ENCODE data around the gene IDH3G. TPM values are rescaled to one million over a fixed set of nuclear protein-coding genes. Genes with fewer than 3 reads are reported as not detected.

The IDH3G gene
- total RNA-seq, 1 donor from 2014 or later: 70.2 TPM

- Mint-ChIP-seq H3K9me3 (no peaks in the 10 kb centered on the region), H3K4me1 (peaks cover 22% of the 10 kb centered on the region), H3K36me3 (ENCODE audit: low read depth) (peaks cover 16% of the 10 kb centered on the region), H3K4me3 (no peak overlapping the region), H3K27ac (no peak overlapping the region), H3K27me3 (no peaks in the 10 kb centered on the region)
- intact Hi-C loops (cut with micrococcal nuclease): no loop called here
- DNase-seq: no peak
Observed at GRCh38 chrX:153738056-153738605, 56.0 kb downstream of the IDH3G start.

GRCh38 chrX:153736871-153737441, 57.2 kb downstream of the IDH3G start:
- Mint-ChIP-seq H3K36me3 (ENCODE audit: low read depth) (peaks cover 17% of the 10 kb centered on the region), H3K4me1 (peaks cover 23% of the 10 kb centered on the region), H3K27me3 (no peaks in the 10 kb centered on the region), H3K27ac (no peak overlapping the region), H3K9me3 (no peaks in the 10 kb centered on the region), H3K4me3 (no peak overlapping the region)
- intact Hi-C loops (cut with micrococcal nuclease): no loop called here
- DNase-seq: no peak

GRCh38 chrX:153736071-153736820, 57.9 kb downstream of the IDH3G start:
- no peak for DNase-seq
- peaks cover 23% of the 10 kb centered on the region for H3K36me3 Mint-ChIP-seq (ENCODE audit: low read depth)
- H3K27me3 Mint-ChIP-seq: no peaks in the 10 kb centered on the region
- intact Hi-C loops (cut with micrococcal nuclease): no loop called here
- H3K27ac Mint-ChIP-seq: no peak overlapping the region
- H3K4me3 Mint-ChIP-seq: no peak overlapping the region
- H3K4me1 Mint-ChIP-seq: peaks cover 28% of the 10 kb centered on the region
- no peaks in the 10 kb centered on the region for H3K9me3 Mint-ChIP-seq

Other genes with a start within 250 kb of the IDH3G start
- gene CCNQ, start 195.2 kb downstream of the IDH3G start, total RNA-seq: 27.3 and 28.7 TPM in 2 replicates
- gene DUSP9, start 147.2 kb downstream of the IDH3G start, total RNA-seq: 0.19 and 0.24 TPM in 2 replicates
- gene PNCK, start 120.6 kb downstream of the IDH3G start, total RNA-seq: 0.36 and 0.84 TPM in 2 replicates
- gene SLC6A8, start 106.4 kb downstream of the IDH3G start, total RNA-seq: 3.5 TPM in 2 replicates
- 154 and 157 TPM in 2 replicates for gene BCAP31, start 70.0 kb downstream of the IDH3G start, total RNA-seq
- gene ABCD1, start 69.5 kb downstream of the IDH3G start, total RNA-seq: 6.6 and 7.7 TPM in 2 replicates
- gene PLXNB3, start 30.1 kb downstream of the IDH3G start, total RNA-seq: 0.43 and 0.49 TPM in 2 replicates
- gene SRPK3, start 13.3 kb downstream of the IDH3G start, total RNA-seq: not detected in 2 replicates
- 265 and 277 TPM in 2 replicates for gene SSR4, start 293 bp upstream of the IDH3G start, total RNA-seq
- 0.26 and 0.58 TPM in 2 replicates for gene PDZD4, start 36.2 kb upstream of the IDH3G start, total RNA-seq
- 1.3 and 1.6 TPM in 2 replicates for gene L1CAM, start 91.8 kb upstream of the IDH3G start, total RNA-seq
- not detected in 2 replicates for gene AVPR2, start 110.3 kb upstream of the IDH3G start, total RNA-seq
- 135 and 137 TPM in 2 replicates for gene ARHGAP4, start 131.9 kb upstream of the IDH3G start, total RNA-seq
- gene NAA10, start 140.7 kb upstream of the IDH3G start, total RNA-seq: 153 and 168 TPM in 2 replicates
- 13.7 and 15.1 TPM in 2 replicates for gene RENBP, start 150.3 kb upstream of the IDH3G start, total RNA-seq
- 107 and 109 TPM in 2 replicates for gene HCFC1, start 177.4 kb upstream of the IDH3G start, total RNA-seq
- 2.4 and 3.8 TPM in 2 replicates for gene TMEM187, start 178.4 kb upstream of the IDH3G start, total RNA-seq
- gene IRAK1, start 225.5 kb upstream of the IDH3G start, total RNA-seq: 177 and 192 TPM in 2 replicates